Suprapubic skin (tissue), 3 donors: Measurements from ENCODE around the gene ARHGAP42.

Experiments
- CTCF ChIP-seq, 2 donors: fragments of 200-600 bp in 1 of 2; fragments of 450-650 bp in 1 of 2; sonication (generic) in 1 of 2; IDR thresholded peaks; one replicate each; pipeline ENCODE4 v1.5.1; 2016 to 2019; ENCODE audit warnings: antibody characterized with exemption in 2 of 2, mild to moderate bottlenecking in 1 of 2, moderate library complexity in 1 of 2
- POLR2A ChIP-seq, 2 donors: fragments of 450-650 bp; IDR thresholded peaks; one replicate each; pipeline ENCODE4 v1.6.1; 2017; ENCODE audit warnings: antibody characterized with exemption in 2 of 2, mild to moderate bottlenecking in 2 of 2, moderate library complexity in 2 of 2

- TF ChIP-seq CTCF (IDR thresholded peaks at IDR 0.05), result no peak
- TF ChIP-seq POLR2A (IDR thresholded peaks at IDR 0.05), result no peak
Measured at GRCh38 chr11:101010899-101011298, 323.8 kb downstream of the ARHGAP42 start.
